CD8-positive, alpha-beta memory T cell (primary cell): Measurements from ENCODE around the gene SLC39A11. TPM values are rescaled to one million over a fixed set of nuclear protein-coding genes. Genes with fewer than 3 reads are reported as not detected.

Experiments
- CTCF ChIA-PET: fragments of 350-600 bp; sonication (Branson Sonifier 250); formaldehyde crosslinking; loops from one replicate; lab custom pipeline; 2021; ENCODE audit warnings: antibody characterized with exemption; lab: Charles Lee
- POLR2A ChIA-PET: fragments of 350-600 bp; sonication (Branson Sonifier 250); formaldehyde crosslinking; loops from one replicate; lab custom pipeline; 2021; ENCODE audit warnings: antibody characterized with exemption; lab: Charles Lee
- DNase-seq, 5 donors: peaks; one replicate each; pipeline versions ENCODE4 v3.0.0 to v3.0.0-alpha.2; 2020 to 2022; ENCODE audit warnings: mixed read lengths in 1 of 5
- H3K27ac ChIP-seq: one replicate; pipeline ENCODE4 v1.7.0; 2013; ENCODE audit warnings: low read depth, mild to moderate bottlenecking, low read length, moderate library complexity
- H3K27me3 ChIP-seq: 2 replicates; pipeline ENCODE4 v1.7.0; 2013; ENCODE audit warnings: low read length, mild to moderate bottlenecking; ENCODE audit not compliant: insufficient read depth, poor library complexity, severe bottlenecking
- H3K36me3 ChIP-seq: 2 replicates; pipeline ENCODE4 v1.7.0; 2013; ENCODE audit warnings: mild to moderate bottlenecking, low read length, moderate library complexity; ENCODE audit not compliant: insufficient read depth
- H3K4me1 ChIP-seq: 2 replicates; pipeline ENCODE4 v1.7.0; 2013; ENCODE audit warnings: mild to moderate bottlenecking, low read length, moderate library complexity; ENCODE audit not compliant: insufficient read depth
- H3K4me3 ChIP-seq: 2 replicates; pipeline ENCODE4 v1.7.0; 2013; ENCODE audit warnings: mild to moderate bottlenecking, low read length
- H3K9me3 ChIP-seq: 2 replicates; pipeline ENCODE4 v1.7.0; 2013; ENCODE audit warnings: mild to moderate bottlenecking, low read length
- H3K27ac Mint-ChIP-seq, 8 donors: one replicate each; pipeline ENCODE4 v1.8.0; 2020 to 2021; ENCODE audit warnings: mixed read lengths in 8 of 8, mild to moderate bottlenecking in 6 of 8, inconsistent platforms in 3 of 8, moderate library complexity in 3 of 8
- H3K27me3 Mint-ChIP-seq, 2 donors: one replicate each; pipeline ENCODE4 v1.8.0; 2020 to 2021; ENCODE audit warnings: mixed read lengths in 2 of 2, mild to moderate bottlenecking in 1 of 2, moderate library complexity in 1 of 2
- H3K36me3 Mint-ChIP-seq, 3 donors: one replicate each; pipeline ENCODE4 v1.8.0; 2020 to 2021; ENCODE audit warnings: mixed read lengths in 3 of 3, inconsistent platforms in 1 of 3, mild to moderate bottlenecking in 1 of 3
- H3K4me1 Mint-ChIP-seq, 3 donors: one replicate each; pipeline ENCODE4 v1.8.0; 2020 to 2021; ENCODE audit warnings: mixed read lengths in 3 of 3, inconsistent platforms in 1 of 3, mild to moderate bottlenecking in 1 of 3
- H3K4me3 Mint-ChIP-seq, 7 donors: one replicate each; pipeline ENCODE4 v1.8.0; 2020 to 2021; ENCODE audit warnings: mixed read lengths in 7 of 7, mild to moderate bottlenecking in 6 of 7, moderate library complexity in 4 of 7, inconsistent platforms in 2 of 7
- H3K9me3 Mint-ChIP-seq, 5 donors: one replicate each; pipeline ENCODE4 v1.8.0; 2020 to 2022; ENCODE audit warnings: mixed read lengths in 5 of 5, mild to moderate bottlenecking in 3 of 5, moderate library complexity in 2 of 5, inconsistent platforms in 1 of 5
- polyA plus RNA-seq: library from polyadenylated mRNA; unstranded; fragments of 300-500 nt; fragmentation: Illumina TruSeq; gene quantifications from one replicate; pipeline ENCODE4 v1.2.3, GENCODE V29; 2021
- total RNA-seq, 2 experiments: library from RNA; stranded (reverse); gene quantifications; one replicate each; pipeline ENCODE4 v1.2.3, GENCODE V29; 2021

Gene SLC39A11
- 10 to 100 TPM; 17.2 to 18.5 TPM for total RNA-seq
- 13.1 TPM for polyA plus RNA-seq

- Histone ChIP-seq H3K27me3 (no peaks in the 10 kb centered on the region), H3K27ac (peak within 1 kb of the TSS; percentile 55), H3K36me3 (no peaks in the 10 kb centered on the region), H3K9me3 (no peaks in the 10 kb centered on the region), H3K4me1 (peaks cover 15% of the 10 kb centered on the region), H3K4me3 (peak within 1 kb of the TSS; percentile 71)
- Mint-ChIP-seq H3K4me1 (peaks cover 30 to 37% (median 36%) of the 10 kb centered on the region in 3 donors), H3K27ac (peak within 1 kb of the TSS; percentile 59 to 97 (median 96)), H3K36me3 (peaks cover 0 to 13% (median 2%) of the 10 kb centered on the region in 3 donors), H3K27me3 (peaks cover 8 to 9% of the 10 kb centered on the region in 2 donors), H3K9me3 (no peaks in the 10 kb centered on the region), H3K4me3 (peak within 1 kb of the TSS; percentile 91 to 100 (median 98))
- ChIA-PET CTCF (no interaction called here), POLR2A (no interaction called here)
- DNase-seq = peak; percentile 83 to 90 (median 87)
These were observed at the start of gene SLC39A11 for GRCh38 chr17:73092523-73093135. TSS of gene SLC39A11 (minus strand) at chr17:73092688. CDS start at chr17:73088764, 3,924 bp downstream.

- no peaks in the 10 kb centered on the region for H3K36me3 ChIP-seq
- no peak overlapping the region for H3K4me3 ChIP-seq
- CTCF ChIA-PET = no interaction called here
- Mint-ChIP-seq H3K4me1 (peaks cover 13 to 16% (median 14%) of the 10 kb centered on the region in 3 donors), H3K4me3 (no peak overlapping the region), H3K9me3 (peaks cover 6 to 22% (median 14%) of the 10 kb centered on the region in 5 donors), H3K36me3 (peaks cover 0 to 23% (median 4%) of the 10 kb centered on the region in 3 donors), H3K27ac (no peak overlapping the region), H3K27me3 (peaks cover 5 to 20% of the 10 kb centered on the region in 2 donors)
- H3K27ac ChIP-seq = no peak overlapping the region
- H3K27me3 ChIP-seq = no peaks in the 10 kb centered on the region
- H3K4me1 ChIP-seq = peaks cover 12% of the 10 kb centered on the region
- no peaks in the 10 kb centered on the region for H3K9me3 ChIP-seq
- POLR2A ChIA-PET = no interaction called here
- no peak for DNase-seq
These were observed 48.9 kb upstream of the SLC39A11 start for GRCh38 chr17:73141411-73141810.

GRCh38 chr17:73140566-73140965 lies 48.1 kb upstream of the SLC39A11 start:
- ChIA-PET POLR2A (no interaction called here), CTCF (no interaction called here)
- Histone ChIP-seq H3K27me3 (no peaks in the 10 kb centered on the region), H3K9me3 (no peaks in the 10 kb centered on the region), H3K4me1 (peaks cover 12% of the 10 kb centered on the region), H3K36me3 (no peaks in the 10 kb centered on the region), H3K27ac (no peak overlapping the region), H3K4me3 (no peak overlapping the region)
- H3K9me3 Mint-ChIP-seq = peaks cover 2 to 17% (median 8%) of the 10 kb centered on the region in 5 donors
- H3K4me1 Mint-ChIP-seq = peaks cover 13 to 16% (median 14%) of the 10 kb centered on the region in 3 donors
- no peak overlapping the region for H3K4me3 Mint-ChIP-seq
- H3K27me3 Mint-ChIP-seq = peaks cover 0 to 17% of the 10 kb centered on the region in 2 donors
- no peak overlapping the region for H3K27ac Mint-ChIP-seq
- DNase-seq = no peak
- peaks cover 0 to 16% (median 3%) of the 10 kb centered on the region in 3 donors for H3K36me3 Mint-ChIP-seq

GRCh38 chr17:73139296-73139695 lies 46.8 kb upstream of the SLC39A11 start:
- Mint-ChIP-seq H3K27ac (no peak overlapping the region), H3K4me3 (no peak overlapping the region), H3K9me3 (peaks cover 0 to 6% (median 2%) of the 10 kb centered on the region in 5 donors), H3K36me3 (peaks cover 0 to 5% (median 1%) of the 10 kb centered on the region in 3 donors), H3K4me1 (peaks cover 13 to 16% (median 14%) of the 10 kb centered on the region in 3 donors), H3K27me3 (peaks cover under 1 to 17% of the 10 kb centered on the region in 2 donors)
- no peak overlapping the region for H3K4me3 ChIP-seq
- ChIA-PET POLR2A (no interaction called here), CTCF (no interaction called here)
- H3K4me1 ChIP-seq = peaks cover 12% of the 10 kb centered on the region
- H3K27ac ChIP-seq = no peak overlapping the region
- DNase-seq = no peak
- no peaks in the 10 kb centered on the region for H3K36me3 ChIP-seq
- H3K9me3 ChIP-seq = no peaks in the 10 kb centered on the region
- H3K27me3 ChIP-seq = no peaks in the 10 kb centered on the region

GRCh38 chr17:73138541-73139138 lies 46.2 kb upstream of the SLC39A11 start:
- H3K27ac ChIP-seq = no peak overlapping the region
- CTCF ChIA-PET = no interaction called here
- H3K4me3 ChIP-seq = no peak overlapping the region
- H3K4me3 Mint-ChIP-seq = no peak overlapping the region
- no peak overlapping the region for H3K27ac Mint-ChIP-seq
- H3K27me3 Mint-ChIP-seq = peaks cover 2 to 17% of the 10 kb centered on the region in 2 donors
- no peaks in the 10 kb centered on the region for H3K27me3 ChIP-seq
- H3K36me3 Mint-ChIP-seq = no peaks in the 10 kb centered on the region
- peaks cover 9% of the 10 kb centered on the region for H3K4me1 ChIP-seq
- POLR2A ChIA-PET = no interaction called here
- DNase-seq = no peak
- no peaks in the 10 kb centered on the region for H3K36me3 ChIP-seq
- peaks cover 10 to 11% (median 11%) of the 10 kb centered on the region in 3 donors for H3K4me1 Mint-ChIP-seq
- H3K9me3 ChIP-seq = no peaks in the 10 kb centered on the region
- H3K9me3 Mint-ChIP-seq = peaks cover 0 to 2% (median 0%) of the 10 kb centered on the region in 5 donors

- no peaks in the 10 kb centered on the region for H3K4me1 ChIP-seq
- Mint-ChIP-seq H3K9me3 (no peaks in the 10 kb centered on the region), H3K36me3 (no peaks in the 10 kb centered on the region), H3K27ac (no peak overlapping the region), H3K4me3 (no peak overlapping the region), H3K27me3 (peaks cover 2 to 13% of the 10 kb centered on the region in 2 donors), H3K4me1 (no peaks in the 10 kb centered on the region)
- ChIA-PET CTCF (no interaction called here), POLR2A (no interaction called here)
- no peaks in the 10 kb centered on the region for H3K9me3 ChIP-seq
- no peak overlapping the region for H3K27ac ChIP-seq
- DNase-seq = no peak
- H3K27me3 ChIP-seq = no peaks in the 10 kb centered on the region
- H3K4me3 ChIP-seq = no peak overlapping the region
- no peaks in the 10 kb centered on the region for H3K36me3 ChIP-seq
These were observed 44.9 kb upstream of the SLC39A11 start for GRCh38 chr17:73137376-73137775.

GRCh38 chr17:73135766-73136165 lies 43.3 kb upstream of the SLC39A11 start:
- H3K9me3 Mint-ChIP-seq = no peaks in the 10 kb centered on the region
- ChIA-PET POLR2A (no interaction called here), CTCF (no interaction called here)
- no peak overlapping the region for H3K27ac Mint-ChIP-seq
- Histone ChIP-seq H3K4me1 (no peaks in the 10 kb centered on the region), H3K9me3 (no peaks in the 10 kb centered on the region), H3K36me3 (no peaks in the 10 kb centered on the region), H3K4me3 (no peak overlapping the region), H3K27me3 (no peaks in the 10 kb centered on the region), H3K27ac (no peak overlapping the region)
- H3K27me3 Mint-ChIP-seq = peaks cover 2 to 11% of the 10 kb centered on the region in 2 donors
- H3K4me3 Mint-ChIP-seq = no peak overlapping the region
- H3K4me1 Mint-ChIP-seq = no peaks in the 10 kb centered on the region
- no peak for DNase-seq
- H3K36me3 Mint-ChIP-seq = no peaks in the 10 kb centered on the region

- no peaks in the 10 kb centered on the region for H3K27me3 ChIP-seq
- H3K27ac ChIP-seq = no peak overlapping the region
- POLR2A ChIA-PET = no interaction called here
- no peaks in the 10 kb centered on the region for H3K4me1 ChIP-seq
- no peaks in the 10 kb centered on the region for H3K9me3 Mint-ChIP-seq
- CTCF ChIA-PET = no interaction called here
- H3K36me3 ChIP-seq = no peaks in the 10 kb centered on the region
- no peaks in the 10 kb centered on the region for H3K4me1 Mint-ChIP-seq
- no peak overlapping the region for H3K4me3 Mint-ChIP-seq
- H3K27me3 Mint-ChIP-seq = peaks cover 2 to 10% of the 10 kb centered on the region in 2 donors
- no peaks in the 10 kb centered on the region for H3K36me3 Mint-ChIP-seq
- DNase-seq = no peak
- H3K9me3 ChIP-seq = no peaks in the 10 kb centered on the region
- no peak overlapping the region for H3K27ac Mint-ChIP-seq
- H3K4me3 ChIP-seq = no peak overlapping the region
These were observed 41.6 kb upstream of the SLC39A11 start for GRCh38 chr17:73133911-73134649.
